B cell (primary cell): ENCODE data around the gene RFX4. TPM values are rescaled to one million over a fixed set of nuclear protein-coding genes. Genes with fewer than 3 reads are reported as not detected.
A peak's percentile ranks its signal among the peaks of the same experiment; 100 is the strongest.

Source experiments
- ATAC-seq: fragments of 200-7000 bp; cut with Tn5 transposase; one replicate; pipeline ENCODE4 v1.10.0; 2021; ENCODE audit warnings: low read depth, mild to moderate bottlenecking, moderate number of reproducible peaks, moderate library complexity
- CTCF ChIA-PET: fragments of 350-600 bp; sonication (Branson Sonifier 250); formaldehyde crosslinking; loops from one replicate; lab custom pipeline; 2021; ENCODE audit warnings: antibody characterized with exemption, inconsistent platforms; lab: Charles Lee
- POLR2A ChIA-PET: fragments of 350-600 bp; sonication (Branson Sonifier 250); formaldehyde crosslinking; loops from one replicate; lab custom pipeline; 2021; ENCODE audit warnings: antibody characterized with exemption; lab: Charles Lee
- DNase-seq: peaks from one replicate; pipeline ENCODE4 v3.0.0; 2013
- H2AFZ ChIP-seq: 2 replicates; pipeline ENCODE4 v1.6.1; 2012; ENCODE audit warnings: mild to moderate bottlenecking, low read depth, low read length; ENCODE audit not compliant: insufficient read depth, poor library complexity, severe bottlenecking
- H3K27ac ChIP-seq, 2 donors: 1 replicate in 1 of 2; 2 replicates in 1 of 2; pipeline ENCODE4 v1.5.1; 2012 to 2013; ENCODE audit warnings: low read length in 2 of 2, mild to moderate bottlenecking in 2 of 2, moderate library complexity in 1 of 2
- H3K27me3 ChIP-seq, 4 experiments: fragments of 200-600 bp in 1 of 4; sonication (generic) in 1 of 4; replicated peaks in 1 of 4; 1 replicate in 2 of 4; 2 replicates in 2 of 4; pipeline versions ENCODE4 v1.6.1 to v1.7.0; 2013 to 2016; ENCODE audit warnings: low read length in 3 of 4, mild to moderate bottlenecking in 2 of 4, mixed read lengths in 1 of 4, moderate library complexity in 1 of 4; ENCODE audit not compliant: insufficient read depth in 4 of 4, control insufficient read depth in 3 of 4; ENCODE audit errors: control extremely low read depth in 1 of 4
- H3K36me3 ChIP-seq, 2 experiments: replicated peaks in 1 of 2; 1 replicate in 1 of 2; 2 replicates in 1 of 2; pipeline versions ENCODE4 v1.6.1 to v1.7.1; 2013; ENCODE audit warnings: low read length in 1 of 2; ENCODE audit not compliant: insufficient read depth in 2 of 2, control insufficient read depth in 1 of 2; ENCODE audit errors: control extremely low read depth in 1 of 2, extremely low read depth in 1 of 2
- H3K4me1 ChIP-seq, 2 donors: fragments of 200-600 bp in 1 of 2; sonication (generic) in 1 of 2; 1 replicate in 1 of 2; 2 replicates in 1 of 2; pipeline versions ENCODE4 v1.5.1 to v1.6.1; 2013 to 2017; ENCODE audit warnings: low read length in 2 of 2; ENCODE audit not compliant: control insufficient read depth in 2 of 2, insufficient read depth in 2 of 2
- H3K4me2 ChIP-seq: replicated peaks from 2 replicates; pipeline ENCODE3; 2012; ENCODE audit warnings: mild to moderate bottlenecking, low read depth, low read length; ENCODE audit not compliant: poor library complexity, severe bottlenecking
- H3K4me3 ChIP-seq, 5 experiments: fragments of 200-600 bp in 1 of 5; sonication (generic) in 1 of 5; 1 replicate in 3 of 5; 2 replicates in 2 of 5; pipeline versions ENCODE4 v1.5.1 to v1.7.0; 2011 to 2016; ENCODE audit warnings: low read length in 4 of 5, mild to moderate bottlenecking in 4 of 5, low read depth in 2 of 5, control low read depth in 1 of 5, moderate library complexity in 1 of 5; ENCODE audit not compliant: insufficient read depth in 1 of 5; ENCODE audit errors: control extremely low read depth in 1 of 5, extremely low read depth in 1 of 5
- H3K79me2 ChIP-seq: fragments of 200-600 bp; sonication (generic); one replicate; pipeline ENCODE4 v1.6.0; 2016; ENCODE audit warnings: low read length; ENCODE audit not compliant: control insufficient read depth, insufficient read depth
- H3K9ac ChIP-seq: fragments of 200-600 bp; sonication (generic); 2 replicates; pipeline ENCODE4 v1.6.1; 2017; ENCODE audit warnings: mild to moderate bottlenecking, low read length, moderate library complexity
- H3K9me3 ChIP-seq, 3 donors: one replicate each; pipeline versions ENCODE4 v1.6.1 to v1.7.1; 2013; ENCODE audit warnings: low read length in 2 of 3; ENCODE audit not compliant: control insufficient read depth in 2 of 3, insufficient read depth in 1 of 3; ENCODE audit errors: control extremely low read depth in 1 of 3
- H4K20me1 ChIP-seq: 2 replicates; pipeline ENCODE4 v1.6.0; 2012; ENCODE audit warnings: mild to moderate bottlenecking, low read length; ENCODE audit not compliant: insufficient read depth, control insufficient read depth, poor library complexity, severe bottlenecking
- H3K27ac Mint-ChIP-seq: one replicate; pipeline ENCODE4 v1.8.0; 2021; ENCODE audit warnings: mixed read lengths
- H3K27me3 Mint-ChIP-seq: one replicate; pipeline ENCODE4 v1.8.0; 2021; ENCODE audit warnings: mixed read lengths
- H3K4me1 Mint-ChIP-seq: one replicate; pipeline ENCODE4 v1.8.0; 2021; ENCODE audit warnings: mixed read lengths
- H3K4me3 Mint-ChIP-seq: one replicate; pipeline ENCODE4 v1.8.0; 2021; ENCODE audit warnings: mixed read lengths
- H3K9me3 Mint-ChIP-seq: one replicate; pipeline ENCODE4 v1.8.0; 2022; ENCODE audit warnings: mixed read lengths; ENCODE audit not compliant: insufficient read depth
- CTCF ChIP-seq: fragments of 200-600 bp; IDR thresholded peaks from one replicate; pipeline ENCODE4 v1.8.0; 2022; ENCODE audit warnings: antibody characterized with exemption, mild to moderate bottlenecking
- EZH2 ChIP-seq: IDR thresholded peaks from 2 replicates; pipeline ENCODE4 v1.6.1; 2012; ENCODE audit warnings: borderline replicate concordance, low read depth, mild to moderate bottlenecking, moderate library complexity, low read length; ENCODE audit not compliant: insufficient read depth, poor library complexity, severe bottlenecking
- WGBS: methylation state at CpG from one replicate; pipeline ENCODE4 v1.1.5; 2013; ENCODE audit warnings: missing lambda C conversion rate; ENCODE audit not compliant: insufficient coverage; 5-methylcytosine and 5-hydroxymethylcytosine counted together
- intact Hi-C: fragments of 100-400 bp; cut with micrococcal nuclease; formaldehyde crosslinking; loops from one replicate; pipeline ENCODE4 v1.10.0; 2022
- polyA minus RNA-seq: library from RNA; depleted of rRNA, polyadenylated mRNA; stranded (reverse); fragments of >200 nt; gene quantifications from 2 replicates; pipeline ENCODE4 v1.2.3, GENCODE V29; 2012
- polyA plus RNA-seq: library from polyadenylated mRNA; depleted of rRNA; stranded (reverse); fragments of >200 nt; gene quantifications from 2 replicates; pipeline ENCODE4 v1.2.3, GENCODE V29; 2012
- total RNA-seq, 2 donors: library from RNA; stranded (reverse); fragments of 120-200 nt in 1 of 2; gene quantifications; 1 replicate in 1 of 2; 2 replicates in 1 of 2; pipeline versions ENCODE4 v1.2.3 to v1.2.4, GENCODE V29; 2013 to 2022

RFX4 gene
- not detected in 2 replicates for total RNA-seq
- total RNA-seq (2013), result not detected
- not detected in 2 replicates for polyA plus RNA-seq
- polyA minus RNA-seq, result not detected in 2 replicates

- Mint-ChIP-seq H3K27ac (no peak within 1 kb of the TSS), H3K27me3 (peaks cover 62% of the 10 kb centered on the region), H3K4me1 (peaks cover 16% of the 10 kb centered on the region), H3K4me3 (peak within 1 kb of the TSS; percentile 46), H3K9me3 (no peaks in the 10 kb centered on the region)
- H3K27ac ChIP-seq, result no peak within 1 kb of the TSS
- H3K79me2 ChIP-seq, result no peaks in the 10 kb centered on the region
- peaks cover 11 to 15% of the 10 kb centered on the region in 2 donors for H3K4me1 ChIP-seq
- peaks cover 0 to 27% (median 0%) of the 10 kb centered on the region in 3 donors for H3K9me3 ChIP-seq
- 2% methylated on average over 21 of the region's 29 CpGs for WGBS
- no peak within 1 kb of the TSS for H2AFZ ChIP-seq
- H3K4me3 ChIP-seq, result no peak within 1 kb of the TSS
- ATAC-seq (no peak), DNase-seq (no peak)
- H3K9ac ChIP-seq, result no peak within 1 kb of the TSS
- TF ChIP-seq EZH2 (no peak), CTCF (no peak)
- ChIA-PET POLR2A (no interaction called here), CTCF (no interaction called here)
- intact Hi-C loops, result no loop called here
- peak within 1 kb of the TSS; percentile 30 for H3K4me2 ChIP-seq
- H3K27me3 ChIP-seq, result peaks cover 0 to 73% (median 29%) of the 10 kb centered on the region in 4 experiments
- no peaks in the 10 kb centered on the region for H4K20me1 ChIP-seq
- no peaks in the 10 kb centered on the region for H3K36me3 ChIP-seq
Measured at GRCh38 chr12:106582641-106583230, at the start of gene RFX4. TSS of gene RFX4 (plus strand) at chr12:106583004. CDS start at chr12:106583321, 317 bp downstream.

GRCh38 chr12:106541201-106541600, 41.6 kb upstream of the RFX4 start:
- Histone ChIP-seq H3K4me2 (no peak overlapping the region), H2AFZ (no peak overlapping the region), H3K36me3 (no peaks in the 10 kb centered on the region), H3K4me1 (no peaks in the 10 kb centered on the region), H3K27ac (no peak overlapping the region), H3K4me3 (no peak overlapping the region), H4K20me1 (no peaks in the 10 kb centered on the region), H3K9me3 (peaks cover 0 to 14% (median 1%) of the 10 kb centered on the region in 3 donors), H3K79me2 (no peaks in the 10 kb centered on the region), H3K27me3 (peaks cover 0 to 4% (median 0%) of the 10 kb centered on the region in 4 experiments), H3K9ac (no peak overlapping the region)
- ChIA-PET CTCF (no interaction called here), POLR2A (no interaction called here)
- Mint-ChIP-seq H3K9me3 (peaks cover 9% of the 10 kb centered on the region), H3K4me1 (no peaks in the 10 kb centered on the region), H3K27ac (no peak overlapping the region), H3K27me3 (peaks cover 13% of the 10 kb centered on the region), H3K4me3 (no peak overlapping the region)
- TF ChIP-seq CTCF (no peak), EZH2 (no peak)
- no peak for ATAC-seq
- DNase-seq, result no peak
- intact Hi-C loops, result no loop called here
